Left ventricle myocardium superior (tissue), 1 donor: ENCODE measurements around the gene ZNF101. TPM values are rescaled to one million over a fixed set of nuclear protein-coding genes. Genes with fewer than 3 reads are reported as not detected.
A peak's percentile ranks its signal among the peaks of the same experiment; 100 is the strongest.

ENCODE experiments used
- ATAC-seq: fragments of 200-7000 bp; cut with Tn5 transposase; one replicate; pipeline ENCODE4 v1.9.1; 2020; ENCODE audit warnings: mild to moderate bottlenecking, moderate library complexity
- DNase-seq: peaks from one replicate; pipeline ENCODE4 v3.0.0-alpha.2; 2020
- intact Hi-C: fragments of 100-400 bp; cut with micrococcal nuclease; formaldehyde crosslinking; loops from one replicate; pipeline ENCODE4 v1.11.0; 2022
- long read RNA-seq: library from polyadenylated mRNA; unstranded; transcript quantifications from one replicate; pipeline ENCODE4 v2.0.0, GENCODE V29; 2021
- total RNA-seq: library from RNA; stranded (reverse); fragmentation: NEBNext Ultra II Directional; extraction: Animal tissue kit (Norgen Biotek cat#: 25700); gene quantifications from one replicate; pipeline ENCODE4 v1.2.1, GENCODE V29; 2021
- donor health status: DM: no; HTN: yes; CAD: no; lungs with severe emphysema.

ZNF101 gene
- total RNA-seq, result 3.7 TPM
- long read RNA-seq, full-length matches to known transcripts, result 2 of 3 reads
- long read RNA-seq, partial matches to known transcripts, result 0 of 3 reads
- long read RNA-seq, other reads (novel, unspliced or antisense), result 1 of 3 reads

- DNase-seq (peak; percentile 95), ATAC-seq (peak; percentile 82)
- intact Hi-C loops, result no loop called here
Measured at GRCh38 chr19:19668230-19669012, at the start of gene ZNF101. TSS of gene ZNF101 (plus strand) at chr19:19668839. CDS start at chr19:19668964, 125 bp downstream.

GRCh38 chr19:19619181-19619848, 49.3 kb upstream of the ZNF101 start:
- DNase-seq, result no peak
- intact Hi-C loops, result no loop called here
- no peak for ATAC-seq

- no peak for DNase-seq
- intact Hi-C loops, result no loop called here
- ATAC-seq, result no peak
Measured at GRCh38 chr19:19619849-19620210, 48.8 kb upstream of the ZNF101 start.

- DNase-seq (no peak), ATAC-seq (no peak)
- intact Hi-C loops, result no loop called here
Measured at GRCh38 chr19:19623383-19623782, 45.3 kb upstream of the ZNF101 start.

DNA sequence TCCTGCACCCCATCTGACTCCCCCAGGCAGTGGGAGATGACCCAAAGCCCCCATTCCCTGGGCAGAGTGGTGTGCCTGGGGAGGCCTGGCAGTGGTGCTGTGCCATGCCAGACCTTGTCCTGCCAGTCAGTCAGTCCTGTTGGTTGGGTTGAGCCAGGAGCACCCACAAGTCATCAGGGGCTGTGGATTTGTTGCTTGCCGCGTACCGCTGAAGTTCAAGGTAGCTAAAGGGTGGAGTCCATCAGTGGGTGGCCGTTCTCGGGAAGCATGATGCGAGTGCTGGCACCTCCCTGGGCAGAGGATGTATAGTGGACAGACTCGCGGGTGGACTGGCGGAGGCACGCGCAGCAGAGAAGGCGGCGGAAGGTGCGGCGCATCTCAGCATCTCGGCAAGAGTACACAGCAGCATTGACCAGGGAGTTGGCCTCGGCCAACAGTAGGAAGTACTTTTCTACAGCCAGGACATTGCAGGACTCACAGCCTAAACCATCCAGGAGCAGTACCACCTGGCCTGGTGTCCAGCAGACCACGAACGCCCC, 44.5 kb upstream of the ZNF101 start:
- ATAC-seq (no peak), DNase-seq (no peak)
- intact Hi-C loops, result no loop called here

DNA sequence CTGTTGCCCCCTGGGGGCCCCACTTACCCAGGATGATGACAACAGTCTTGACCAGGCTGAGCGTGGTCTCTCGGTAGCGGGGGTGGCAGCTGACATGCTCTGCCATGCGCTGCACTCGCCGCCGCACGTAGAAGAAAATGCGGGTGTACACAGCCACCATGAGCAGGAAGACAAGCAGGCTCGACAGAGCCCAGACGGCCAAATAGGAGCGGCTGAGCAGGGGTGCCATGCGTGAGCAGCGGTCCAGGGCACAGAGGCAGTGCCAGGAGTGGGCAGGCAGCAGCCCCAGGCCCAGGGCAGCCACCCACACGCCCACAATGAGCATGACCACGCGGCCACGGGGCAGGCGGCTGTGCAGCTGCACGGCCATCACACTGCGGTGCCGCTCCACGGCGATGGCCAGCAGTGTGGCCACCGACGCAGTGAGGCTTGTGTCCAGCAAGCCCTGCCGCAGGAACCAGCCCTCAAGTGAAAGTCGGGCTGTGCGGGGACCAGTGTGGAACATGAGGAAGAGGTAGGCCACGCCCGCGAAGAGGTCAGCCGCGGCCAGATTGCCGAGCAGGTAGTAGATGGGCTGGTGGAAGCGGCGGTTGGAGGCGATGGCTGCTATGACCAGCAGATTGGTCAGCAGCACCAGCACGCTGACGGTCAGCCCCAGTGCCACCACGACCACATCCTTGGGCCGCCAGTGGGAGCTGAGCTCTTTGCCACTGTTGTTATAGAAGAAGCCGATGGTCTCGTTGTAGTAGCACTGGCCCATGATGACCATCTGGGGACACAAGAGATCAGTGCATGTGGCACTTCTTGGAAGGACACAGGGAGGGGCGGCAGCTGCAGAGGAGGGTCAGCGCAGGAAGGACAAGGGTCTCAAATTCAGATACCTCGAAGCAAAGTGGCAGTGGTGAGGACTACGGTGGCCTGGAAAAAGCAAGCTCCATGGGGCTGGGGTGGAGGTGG, 41.8 kb upstream of the ZNF101 start:
- DNase-seq (no peak), ATAC-seq (no peak)
- intact Hi-C loops, result no loop called here

GRCh38 chr19:19627621-19628500, 40.8 kb upstream of the ZNF101 start, which contains the start of gene LPAR2:
TSS of gene LPAR2 (minus strand) at chr19:19628220. CDS start at chr19:19627275, 945 bp downstream.
- intact Hi-C loops, result no loop called here
- DNase-seq, result peak; percentile 44
- ATAC-seq, result peak; percentile 61

DNA sequence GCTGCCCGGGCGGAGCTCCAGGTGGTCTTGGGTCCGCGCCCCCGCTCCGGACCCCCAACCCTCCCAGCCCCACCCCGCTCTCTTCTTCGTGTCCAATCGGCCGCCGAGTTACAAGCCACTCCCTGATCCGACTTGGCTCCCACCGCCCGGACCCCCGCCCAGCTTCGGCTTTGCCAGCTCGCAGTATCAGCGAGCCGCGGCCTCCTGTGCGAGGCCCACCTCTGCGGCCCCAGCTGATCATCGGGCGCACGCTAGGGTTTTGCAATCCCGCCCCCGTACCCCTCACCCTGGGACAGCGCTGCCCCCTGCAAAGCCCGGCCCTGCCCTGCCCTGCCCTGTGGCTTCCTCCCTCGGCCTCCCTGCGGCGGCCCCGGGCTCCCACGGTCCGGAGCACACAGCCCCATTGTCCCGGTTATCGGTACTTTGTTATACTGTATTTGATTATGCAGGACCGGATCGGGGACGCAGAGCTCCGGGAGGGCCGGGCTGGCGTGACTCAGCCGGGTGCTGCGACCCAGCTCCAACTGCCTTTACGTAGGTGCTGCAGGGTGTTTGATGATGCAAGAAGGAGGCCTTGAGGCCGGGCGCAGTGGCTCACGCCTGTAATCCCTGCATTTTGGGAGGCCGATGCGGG, 40.0 kb upstream of the ZNF101 start:
- DNase-seq (no peak), ATAC-seq (peak; percentile 42)
- intact Hi-C loops, result no loop called here

DNA sequence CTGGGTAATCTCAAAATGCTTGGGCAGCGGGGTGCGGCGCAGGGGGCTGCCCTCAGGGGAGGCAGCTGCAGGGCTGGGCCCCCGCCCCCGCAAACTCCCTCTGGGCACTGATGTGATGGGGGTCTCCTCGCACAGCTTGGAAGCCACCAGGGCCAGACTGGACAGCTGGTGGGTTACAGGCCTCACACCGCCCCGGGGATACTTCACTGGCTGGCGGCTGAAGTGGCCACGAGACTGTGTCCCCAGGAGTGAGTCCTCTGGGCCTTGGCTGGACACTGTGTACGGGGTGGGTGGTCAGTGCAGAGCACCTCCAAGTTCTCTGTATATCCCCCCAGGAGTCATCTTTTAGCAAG, 38.6 kb upstream of the ZNF101 start:
- ATAC-seq, result no peak

GRCh38 chr19:19630426-19630825, 38.2 kb upstream of the ZNF101 start:
- intact Hi-C loops, result no loop called here

More for the DNA sequence above, 38.6 kb upstream of the ZNF101 start:
- intact Hi-C loops, result no loop called here
- no peak for DNase-seq

DNA sequence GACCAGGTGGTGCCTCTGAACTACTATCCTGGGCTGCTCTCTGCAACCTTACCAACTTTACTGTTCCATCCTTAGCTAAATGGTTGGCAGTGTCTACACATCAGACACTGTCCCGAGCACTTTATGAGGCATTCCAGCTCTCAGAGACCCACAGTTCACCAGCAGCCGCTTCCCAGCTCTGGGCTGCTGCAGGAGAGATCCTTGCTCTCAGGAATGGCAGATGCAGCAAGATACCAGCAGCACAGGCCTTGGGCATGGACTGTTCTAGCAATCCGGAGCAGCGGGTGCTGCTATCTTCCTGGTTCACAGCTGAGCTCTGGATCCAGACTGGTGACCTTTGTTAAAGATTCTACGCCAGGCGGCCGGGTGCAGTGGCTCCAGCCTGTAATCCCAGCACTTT, 37.3 kb upstream of the ZNF101 start:
- intact Hi-C loops, result no loop called here
- no peak for ATAC-seq
- DNase-seq, result no peak

More at GRCh38 chr19:19630426-19630825, 38.2 kb upstream of the ZNF101 start:
- no peak for DNase-seq
- ATAC-seq, result no peak

DNA sequence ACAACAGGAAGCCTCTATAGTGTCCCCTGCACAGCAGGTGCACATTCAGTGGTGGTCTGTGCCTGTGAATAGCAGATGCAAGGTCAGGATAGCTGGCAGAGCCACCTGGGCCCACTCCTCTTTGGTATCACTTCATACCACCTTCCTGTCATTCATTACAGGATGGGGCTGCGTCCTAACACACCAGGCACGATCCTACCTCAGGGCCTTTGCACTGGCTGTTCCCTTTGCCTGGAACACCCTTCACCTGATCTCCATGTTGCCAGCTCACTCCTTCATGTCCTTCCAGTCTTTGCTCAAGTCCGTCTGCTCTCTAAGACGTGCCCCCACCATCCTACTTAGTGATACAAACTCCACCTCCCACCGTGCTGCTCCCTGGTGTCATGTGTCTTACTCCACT, 36.0 kb upstream of the ZNF101 start:
- ATAC-seq (no peak), DNase-seq (no peak)
- intact Hi-C loops, result no loop called here

DNA sequence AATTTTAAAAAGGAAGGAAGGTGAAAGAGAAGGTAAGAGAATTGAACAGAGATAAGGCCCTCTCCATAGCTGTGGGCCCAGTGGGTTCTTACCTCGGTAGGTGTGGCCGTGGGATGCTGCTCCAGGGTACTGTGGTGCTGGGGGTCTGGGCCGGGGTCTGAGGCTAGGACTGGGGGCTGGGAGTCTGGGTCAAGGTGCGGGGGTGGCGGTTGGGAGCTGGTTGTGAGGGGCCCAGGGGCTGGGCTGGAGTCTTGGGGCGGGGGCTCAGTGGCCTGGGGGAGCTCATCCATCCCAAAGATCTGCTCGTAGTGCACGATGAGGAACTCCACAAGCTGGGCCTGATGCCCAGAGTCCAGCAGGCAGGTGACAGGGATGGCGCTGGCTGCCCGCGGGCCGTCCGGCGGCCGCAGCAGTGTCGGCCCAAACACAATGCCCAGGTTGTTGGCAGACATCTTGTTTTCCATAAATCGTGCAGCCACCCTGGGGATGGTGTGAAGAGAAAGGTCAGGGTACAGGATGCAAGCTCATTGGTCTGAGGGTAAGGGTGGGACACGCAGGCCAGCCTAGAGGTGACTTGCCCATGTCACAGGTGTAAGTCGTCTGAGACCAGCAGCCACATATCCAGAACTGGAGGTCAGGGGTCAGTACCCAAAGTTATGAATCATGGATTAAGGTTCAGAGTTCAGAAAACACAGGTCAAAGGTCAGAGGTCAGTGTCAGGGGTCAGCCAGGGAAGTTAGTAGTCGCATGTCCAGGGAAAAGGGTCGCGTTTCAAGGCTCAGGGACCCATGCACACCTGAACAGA, 34.7 kb upstream of the ZNF101 start:
- intact Hi-C loops, result no loop called here
- DNase-seq (no peak), ATAC-seq (no peak)

- DNase-seq, result no peak
- ATAC-seq, result no peak
- intact Hi-C loops, result no loop called here
Measured at GRCh38 chr19:19634516-19635312, 33.9 kb upstream of the ZNF101 start.

DNA sequence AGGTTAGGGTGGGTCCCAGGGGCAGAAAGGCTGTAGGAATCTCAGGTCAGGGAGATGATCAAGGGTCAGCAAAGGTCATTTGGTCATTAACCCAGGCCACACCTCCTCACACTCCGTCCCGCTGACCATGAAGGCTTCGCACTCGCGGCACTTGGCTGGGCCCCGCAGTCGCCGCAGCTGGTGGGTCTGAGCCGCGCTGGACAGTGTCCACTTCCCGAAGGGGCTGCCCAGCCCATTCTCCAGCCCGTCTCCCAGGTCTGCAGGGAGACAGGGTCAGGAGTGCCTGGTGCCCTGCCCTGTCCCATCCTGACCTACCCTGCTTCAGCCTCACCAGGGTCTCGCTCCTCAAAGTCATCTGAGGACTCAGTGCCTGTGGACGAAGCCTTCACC, 33.3 kb upstream of the ZNF101 start:
- DNase-seq (no peak), ATAC-seq (no peak)
- intact Hi-C loops, result no loop called here

GRCh38 chr19:19636573-19637185, 32.0 kb upstream of the ZNF101 start:
- DNase-seq (no peak), ATAC-seq (no peak)
- intact Hi-C loops, result no loop called here
